GM12878 (cell line): ENCODE results near the gene NAA20. TPM values are rescaled to one million over a fixed set of nuclear protein-coding genes. Genes with fewer than 3 reads are reported as not detected.
A peak's percentile ranks its signal among the peaks of the same experiment; 100 is the strongest.

Experiments used
- ATAC-seq: fragments of 200-7000 bp; cut with Tn5 transposase; 3 replicates; pipeline ENCODE4 v1.9.1; 2020; ENCODE audit warnings: mild to moderate bottlenecking, moderate library complexity
- BruUV-seq: library from RNA; stranded (reverse); fragments of 400-500 nt; replicated peaks from 2 replicates; lab custom pipeline; 2021; lab: Mats Ljungman, UMichigan
- CTCF ChIA-PET: fragments of 300-600 bp; sonication (Branson Sonifier 250); formaldehyde crosslinking; extraction: SDS; loops from one replicate; lab custom pipeline; 2021; ENCODE audit warnings: inconsistent platforms; lab: Yijun Ruan, JAX
- POLR2A ChIA-PET: fragments of 350-600 bp; formaldehyde crosslinking; extraction: SDS; loops from one replicate; lab custom pipeline; 2021; ENCODE audit warnings: inconsistent platforms; lab: Charles Lee
- RAD21 ChIA-PET: fragments of 300-600 bp; sonication (Branson Sonifier 250); formaldehyde crosslinking; loops from one replicate; lab custom pipeline; 2023; ENCODE audit warnings: antibody characterized with exemption; ENCODE audit not compliant: unreplicated experiment; lab: Charles Lee
- SMC1A ChIA-PET: fragments of 300-600 bp; sonication (Branson Sonifier 250); formaldehyde crosslinking; loops from one replicate; lab custom pipeline; 2023; ENCODE audit not compliant: unreplicated experiment, uncharacterized antibody; lab: Charles Lee
- DNase-seq: peaks from one replicate; pipeline ENCODE4 v3.0.0-alpha.2; 2011; ENCODE audit warnings: low read depth, low spot score
- FAIRE-seq: peaks from 3 replicates; lab custom pipeline; 2011; peaks lifted over from hg19 to GRCh38; lab: Jason Lieb, UNC
- H2AFZ ChIP-seq: 2 replicates; pipeline ENCODE4 v1.6.0; 2011; ENCODE audit warnings: low read depth, low read length, control low read depth; ENCODE audit not compliant: control insufficient read depth
- H3K27ac ChIP-seq: 2 replicates; pipeline ENCODE4 v1.5.1; 2011; ENCODE audit warnings: control low read depth; ENCODE audit not compliant: control insufficient read depth, insufficient read depth
- H3K27me3 ChIP-seq, 2 experiments: replicated peaks in 1 of 2; 2 replicates each; pipeline versions ENCODE4 v1.6.0 to v1.6.1; 2011; ENCODE audit warnings: low read length in 1 of 2; ENCODE audit not compliant: control insufficient read depth in 2 of 2, insufficient read depth in 2 of 2
- H3K36me3 ChIP-seq, 2 experiments: 2 replicates each; pipeline ENCODE4 v1.5.1; 2011; ENCODE audit warnings: low read length in 1 of 2; ENCODE audit not compliant: control insufficient read depth in 2 of 2, insufficient read depth in 2 of 2
- H3K4me1 ChIP-seq: 2 replicates; pipeline ENCODE4 v1.6.1; 2011; ENCODE audit warnings: mild to moderate bottlenecking, low read length, moderate library complexity, mixed read lengths; ENCODE audit not compliant: control insufficient read depth, insufficient read depth
- H3K4me2 ChIP-seq: 2 replicates; pipeline ENCODE4 v1.6.0; 2011; ENCODE audit warnings: control low read depth; ENCODE audit not compliant: control insufficient read depth, insufficient read depth
- H3K4me3 ChIP-seq: fragments of 200-600 bp; sonication (generic); 2 replicates; pipeline ENCODE4 v1.5.1; 2016
- H3K79me2 ChIP-seq: 2 replicates; pipeline ENCODE4 v1.6.0; 2011; ENCODE audit warnings: low read length; ENCODE audit not compliant: control insufficient read depth, insufficient read depth
- H3K9ac ChIP-seq: 2 replicates; pipeline ENCODE4 v1.8.0; 2011; ENCODE audit warnings: low read length, control low read depth, mixed read lengths; ENCODE audit not compliant: control insufficient read depth, insufficient read depth
- H3K9me3 ChIP-seq: replicated peaks from 3 replicates; pipeline ENCODE4 v1.5.1; 2011; ENCODE audit warnings: mild to moderate bottlenecking, low read length; ENCODE audit not compliant: control insufficient read depth, insufficient read depth
- H4K20me1 ChIP-seq: 2 replicates; pipeline ENCODE4 v1.6.0; 2011; ENCODE audit not compliant: control insufficient read depth, insufficient read depth
- BACH1 ChIP-seq: fragments of 450-650 bp; IDR thresholded peaks from 2 replicates; pipeline ENCODE4 v1.6.1; 2017; ENCODE audit warnings: mild to moderate bottlenecking, borderline replicate concordance
- CBX5 ChIP-seq: sonication (generic); IDR thresholded peaks from 2 replicates; pipeline ENCODE4 v1.6.1; 2016; ENCODE audit warnings: low read depth, moderate library complexity, mild to moderate bottlenecking, inconsistent platforms
- CHD2 ChIP-seq: IDR thresholded peaks from 2 replicates; pipeline ENCODE4 v1.6.1; 2011; ENCODE audit warnings: low read depth, low read length, improper control_type of control experiment, borderline replicate concordance
- CREM ChIP-seq: IDR thresholded peaks from 2 replicates; pipeline ENCODE4 v1.6.1; 2014; ENCODE audit warnings: antibody characterized with exemption, low read depth
- KDM1A ChIP-seq: fragments of 200-600 bp; sonication (generic); IDR thresholded peaks from 2 replicates; pipeline ENCODE4 v1.6.1; 2016; ENCODE audit warnings: borderline replicate concordance
- MEF2A ChIP-seq: IDR thresholded peaks from 2 replicates; pipeline ENCODE4 v1.6.1; 2011; ENCODE audit warnings: low read depth, mild to moderate bottlenecking, low read length, moderate library complexity; ENCODE audit not compliant: insufficient read depth
- RUNX3 ChIP-seq: IDR thresholded peaks from 2 replicates; pipeline ENCODE4 v1.6.1; 2012; ENCODE audit warnings: low read length, inconsistent platforms
- ZNF207 ChIP-seq: fragments of 450-650 bp; IDR thresholded peaks from 2 replicates; pipeline ENCODE4 v1.6.1; 2014; ENCODE audit warnings: antibody characterized with exemption, mild to moderate bottlenecking, borderline replicate concordance
- ZNF622 ChIP-seq: fragments of 450-650 bp; IDR thresholded peaks from 2 replicates; pipeline ENCODE4 v1.6.1; 2017; ENCODE audit warnings: mild to moderate bottlenecking, inconsistent platforms
- ZSCAN29 ChIP-seq: fragments of 450-650 bp; IDR thresholded peaks from 2 replicates; pipeline ENCODE4 v1.6.1; 2017; ENCODE audit warnings: mild to moderate bottlenecking, moderate library complexity
- WGBS: methylation state at CpG from one replicate; pipeline ENCODE4 v1.1.6; 2016; ENCODE audit warnings: low lambda C conversion rate; ENCODE audit not compliant: insufficient replicate concordance, insufficient coverage; ENCODE audit errors: missing lambda C conversion rate; 5-methylcytosine and 5-hydroxymethylcytosine counted together
- in situ Hi-C: fragments of 300-500 bp; cut with MboI; formaldehyde crosslinking; loops from 9 replicates; pipeline ENCODE4 v1.14.3; 2018; ENCODE audit warnings: mixed read lengths
- intact Hi-C: fragments of 100-400 bp; cut with micrococcal nuclease; formaldehyde crosslinking; loops from one replicate; pipeline ENCODE4 v1.14.2; 2022; ENCODE audit not compliant: unreplicated experiment
- polyA plus RNA-seq, 11 experiments: library from polyadenylated mRNA; depleted of rRNA in 4 of 11; unstranded in 6 of 11; stranded (reverse) in 5 of 11; fragments of >200 nt; fragmentation: Nextera tagmentation in 4 of 11; fragmentation: Illumina TruSeq in 1 of 11; extraction: Ambion mirVana in 4 of 11; extraction: Trizol in 1 of 11; gene quantifications; 1 replicate in 1 of 11; 2 replicates in 10 of 11; pipeline versions ENCODE4 v1.2.1 to v1.2.3, GENCODE V29; 2011 to 2016; ENCODE audit warnings: inconsistent platforms in 2 of 11, missing spikeins in 2 of 11, low read depth in 1 of 11
- total RNA-seq, 4 experiments: library from RNA; depleted of rRNA in 3 of 4; stranded (reverse); fragments of >200 nt in 3 of 4; fragmentation: Illumina TruSeq in 1 of 4; extraction: Trizol in 1 of 4; gene quantifications; 2 replicates each; pipeline versions ENCODE4 v1.2.1 to v1.2.3, GENCODE V29; 2013 to 2021
- TF ChIP-seq, protein P1 (sequence below): IDR thresholded peaks from 2 replicates; pipeline ENCODE4 v1.6.1; 2012; ENCODE audit warnings: low read depth, low read length, improper control_type of control experiment
- TF ChIP-seq, protein P2 (sequence below): fragments of 450-650 bp; IDR thresholded peaks from 2 replicates; pipeline ENCODE4 v1.6.1; 2017; ENCODE audit warnings: low read depth, mild to moderate bottlenecking, moderate library complexity
- TF ChIP-seq, protein P3 (sequence below): fragments of 450-650 bp; IDR thresholded peaks from 2 replicates; pipeline ENCODE4 v1.6.1; 2014; ENCODE audit warnings: mild to moderate bottlenecking

Gene NAA20
- total and polyA plus RNA-seq, 10 of the 15 experiments (the other 5 are each of a cell fraction or from before 2014, with no cell fraction given): 48.3 to 366 (median 89.1) TPM

DNA sequence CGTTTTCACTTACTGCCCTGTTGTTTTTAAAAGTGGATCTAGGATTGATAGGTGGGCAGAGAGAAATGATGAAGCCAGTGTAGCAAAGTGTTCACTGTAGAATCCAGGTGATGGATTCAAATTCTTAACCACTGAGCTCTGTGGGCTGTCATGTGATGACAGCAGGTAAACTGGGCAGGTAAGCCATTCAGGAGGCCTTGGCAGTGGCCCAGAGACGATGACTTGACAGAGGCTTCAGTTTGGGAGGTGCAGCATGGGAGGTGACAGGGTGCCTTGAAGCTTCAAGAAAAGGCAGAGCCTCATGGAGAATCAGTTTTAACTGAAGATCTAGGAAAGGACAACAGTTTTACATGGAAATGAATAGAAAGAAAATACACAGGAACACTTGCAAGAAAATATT, 2.0 kb downstream of the NAA20 start:
- ChIA-PET POLR2A (no interaction called here), SMC1A (no interaction called here), CTCF (no interaction called here), RAD21 (no interaction called here)
- TF ChIP-seq MEF2A (no peak), CHD2 (no peak), ZNF622 (no peak), KDM1A (no peak), CBX5 (no peak), CREM (no peak), RUNX3 (no peak), ZSCAN29 (no peak), BACH1 (no peak), ZNF207 (no peak)
- TF ChIP-seq, protein P1, sequence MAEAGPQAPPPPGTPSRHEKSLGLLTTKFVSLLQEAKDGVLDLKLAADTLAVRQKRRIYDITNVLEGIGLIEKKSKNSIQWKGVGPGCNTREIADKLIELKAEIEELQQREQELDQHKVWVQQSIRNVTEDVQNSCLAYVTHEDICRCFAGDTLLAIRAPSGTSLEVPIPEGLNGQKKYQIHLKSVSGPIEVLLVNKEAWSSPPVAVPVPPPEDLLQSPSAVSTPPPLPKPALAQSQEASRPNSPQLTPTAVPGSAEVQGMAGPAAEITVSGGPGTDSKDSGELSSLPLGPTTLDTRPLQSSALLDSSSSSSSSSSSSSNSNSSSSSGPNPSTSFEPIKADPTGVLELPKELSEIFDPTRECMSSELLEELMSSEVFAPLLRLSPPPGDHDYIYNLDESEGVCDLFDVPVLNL: no peak
- TF ChIP-seq, protein P2, sequence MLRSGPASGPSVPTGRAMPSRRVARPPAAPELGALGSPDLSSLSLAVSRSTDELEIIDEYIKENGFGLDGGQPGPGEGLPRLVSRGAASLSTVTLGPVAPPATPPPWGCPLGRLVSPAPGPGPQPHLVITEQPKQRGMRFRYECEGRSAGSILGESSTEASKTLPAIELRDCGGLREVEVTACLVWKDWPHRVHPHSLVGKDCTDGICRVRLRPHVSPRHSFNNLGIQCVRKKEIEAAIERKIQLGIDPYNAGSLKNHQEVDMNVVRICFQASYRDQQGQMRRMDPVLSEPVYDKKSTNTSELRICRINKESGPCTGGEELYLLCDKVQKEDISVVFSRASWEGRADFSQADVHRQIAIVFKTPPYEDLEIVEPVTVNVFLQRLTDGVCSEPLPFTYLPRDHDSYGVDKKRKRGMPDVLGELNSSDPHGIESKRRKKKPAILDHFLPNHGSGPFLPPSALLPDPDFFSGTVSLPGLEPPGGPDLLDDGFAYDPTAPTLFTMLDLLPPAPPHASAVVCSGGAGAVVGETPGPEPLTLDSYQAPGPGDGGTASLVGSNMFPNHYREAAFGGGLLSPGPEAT: no peak
- TF ChIP-seq, protein P3, sequence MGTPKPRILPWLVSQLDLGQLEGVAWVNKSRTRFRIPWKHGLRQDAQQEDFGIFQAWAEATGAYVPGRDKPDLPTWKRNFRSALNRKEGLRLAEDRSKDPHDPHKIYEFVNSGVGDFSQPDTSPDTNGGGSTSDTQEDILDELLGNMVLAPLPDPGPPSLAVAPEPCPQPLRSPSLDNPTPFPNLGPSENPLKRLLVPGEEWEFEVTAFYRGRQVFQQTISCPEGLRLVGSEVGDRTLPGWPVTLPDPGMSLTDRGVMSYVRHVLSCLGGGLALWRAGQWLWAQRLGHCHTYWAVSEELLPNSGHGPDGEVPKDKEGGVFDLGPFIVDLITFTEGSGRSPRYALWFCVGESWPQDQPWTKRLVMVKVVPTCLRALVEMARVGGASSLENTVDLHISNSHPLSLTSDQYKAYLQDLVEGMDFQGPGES: no peak
- FAIRE-seq (no peak), DNase-seq (no peak), ATAC-seq (no peak)
- H3K4me2 ChIP-seq: peak overlapping the region; percentile 85
- H3K36me3 ChIP-seq: peaks cover 0 to 3% of the 10 kb centered on the region in 2 experiments; a peak in 2 of 4 replicates
- intact Hi-C loops: no loop called here
- BruUV-seq: no TSS peak
- peak overlapping the region; percentile 82; the same call in 1 of the 2 replicates for H3K4me3 ChIP-seq
- no peaks in the 10 kb centered on the region for H3K27me3 ChIP-seq
- WGBS: 95% methylated on average over 2 of the region's 2 CpGs
- H3K9me3 ChIP-seq: no peaks in the 10 kb centered on the region
- in situ Hi-C loops: loop anchor here (25.0 kb wide), 2 partner anchors 1432 to 1507 kb away; partner anchors contain the start of genes DTD1 and SEC23B
- H4K20me1 ChIP-seq: no peaks in the 10 kb centered on the region; the same call in 1 of the 2 replicates
- H3K4me1 ChIP-seq: peaks cover 22% of the 10 kb centered on the region
- H3K27ac ChIP-seq: no peak overlapping the region
- H2AFZ ChIP-seq: no peak overlapping the region
- no peak overlapping the region for H3K9ac ChIP-seq
- peaks cover 60% of the 10 kb centered on the region for H3K79me2 ChIP-seq
